A549 treated with CORT108297 at 1 μM for 4 hours (cell line): ENCODE data around the gene ABI3BP. TPM values are rescaled to one million over a fixed set of nuclear protein-coding genes. Genes with fewer than 3 reads are reported as not detected.

Experiments used
- total RNA-seq: library from RNA; stranded (reverse); fragments of 200-300 nt; extraction: Qiagen RNA extraction; gene quantifications from 5 replicates; pipeline ENCODE4 v1.2.3, GENCODE V29; 2022

Gene ABI3BP, protein sequence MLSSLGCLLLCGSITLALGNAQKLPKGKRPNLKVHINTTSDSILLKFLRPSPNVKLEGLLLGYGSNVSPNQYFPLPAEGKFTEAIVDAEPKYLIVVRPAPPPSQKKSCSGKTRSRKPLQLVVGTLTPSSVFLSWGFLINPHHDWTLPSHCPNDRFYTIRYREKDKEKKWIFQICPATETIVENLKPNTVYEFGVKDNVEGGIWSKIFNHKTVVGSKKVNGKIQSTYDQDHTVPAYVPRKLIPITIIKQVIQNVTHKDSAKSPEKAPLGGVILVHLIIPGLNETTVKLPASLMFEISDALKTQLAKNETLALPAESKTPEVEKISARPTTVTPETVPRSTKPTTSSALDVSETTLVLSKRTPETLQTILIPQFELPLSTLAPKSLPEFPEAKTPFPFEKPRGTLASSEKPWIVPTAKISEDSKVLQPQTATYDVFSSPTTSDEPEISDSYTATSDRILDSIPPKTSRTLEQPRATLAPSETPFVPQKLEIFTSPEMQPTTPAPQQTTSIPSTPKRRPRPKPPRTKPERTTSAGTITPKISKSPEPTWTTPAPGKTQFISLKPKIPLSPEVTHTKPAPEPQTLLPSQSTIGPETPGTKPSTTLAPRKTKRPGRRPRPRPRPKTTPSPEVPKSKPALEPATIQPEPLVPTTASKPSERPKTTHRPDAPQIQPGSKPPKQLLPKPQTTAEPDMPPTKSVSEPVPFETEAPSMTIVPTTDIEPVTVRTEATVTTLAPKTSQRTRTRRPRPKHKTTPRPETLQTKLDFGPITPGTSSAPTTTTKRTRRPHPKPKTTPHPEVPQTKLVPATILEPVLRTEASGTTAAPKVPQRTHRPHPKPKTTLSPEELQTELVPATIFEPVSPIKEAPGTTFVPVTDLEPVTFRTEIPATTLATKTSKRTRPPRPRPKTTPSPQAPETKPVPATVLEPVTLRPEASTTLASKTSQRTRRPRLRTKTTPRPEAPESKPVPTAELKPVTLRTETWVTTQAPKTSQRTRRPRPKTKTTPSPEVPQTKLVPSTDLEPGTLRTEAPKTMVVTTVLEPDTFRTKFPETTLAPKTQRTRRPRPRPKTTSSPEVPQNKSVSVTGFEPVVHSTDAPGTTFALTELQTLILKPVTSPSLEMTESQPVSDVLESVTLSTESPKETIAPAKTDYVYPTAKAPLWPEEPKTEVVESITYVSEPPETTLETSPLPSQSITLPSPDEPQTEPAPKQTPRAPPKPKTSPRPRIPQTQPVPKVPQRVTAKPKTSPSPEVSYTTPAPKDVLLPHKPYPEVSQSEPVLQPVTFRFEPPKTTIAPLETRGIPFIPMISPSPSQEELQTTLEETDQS (N-terminal part only)
- total RNA-seq = 0.90 to 2.0 TPM (median 1.3 TPM) in 5 replicates

DNA sequence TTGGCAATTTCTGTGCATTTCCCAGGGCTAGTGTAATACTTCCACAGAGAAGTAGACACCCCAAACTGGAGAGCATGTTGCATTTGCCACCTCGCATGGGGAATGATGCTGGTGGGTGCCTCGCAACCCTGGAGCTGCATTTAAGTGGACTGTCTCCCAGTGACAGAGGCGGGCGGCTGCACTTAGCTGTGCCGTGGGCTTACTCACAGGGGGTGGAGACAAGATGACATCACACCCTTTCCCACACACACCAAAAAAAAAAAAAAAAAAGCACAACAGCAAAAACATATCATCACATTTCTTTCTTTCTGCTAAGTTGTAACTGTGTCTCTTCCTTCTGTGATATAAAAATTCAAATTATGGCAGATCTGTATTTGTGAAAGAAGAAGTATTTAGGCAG lies at the start of gene ABI3BP:
ABI3BP (minus strand) TSS at position 113 of the 400 bp plus-strand sequence; CDS start at position 76, 37 bp downstream.

DNA sequence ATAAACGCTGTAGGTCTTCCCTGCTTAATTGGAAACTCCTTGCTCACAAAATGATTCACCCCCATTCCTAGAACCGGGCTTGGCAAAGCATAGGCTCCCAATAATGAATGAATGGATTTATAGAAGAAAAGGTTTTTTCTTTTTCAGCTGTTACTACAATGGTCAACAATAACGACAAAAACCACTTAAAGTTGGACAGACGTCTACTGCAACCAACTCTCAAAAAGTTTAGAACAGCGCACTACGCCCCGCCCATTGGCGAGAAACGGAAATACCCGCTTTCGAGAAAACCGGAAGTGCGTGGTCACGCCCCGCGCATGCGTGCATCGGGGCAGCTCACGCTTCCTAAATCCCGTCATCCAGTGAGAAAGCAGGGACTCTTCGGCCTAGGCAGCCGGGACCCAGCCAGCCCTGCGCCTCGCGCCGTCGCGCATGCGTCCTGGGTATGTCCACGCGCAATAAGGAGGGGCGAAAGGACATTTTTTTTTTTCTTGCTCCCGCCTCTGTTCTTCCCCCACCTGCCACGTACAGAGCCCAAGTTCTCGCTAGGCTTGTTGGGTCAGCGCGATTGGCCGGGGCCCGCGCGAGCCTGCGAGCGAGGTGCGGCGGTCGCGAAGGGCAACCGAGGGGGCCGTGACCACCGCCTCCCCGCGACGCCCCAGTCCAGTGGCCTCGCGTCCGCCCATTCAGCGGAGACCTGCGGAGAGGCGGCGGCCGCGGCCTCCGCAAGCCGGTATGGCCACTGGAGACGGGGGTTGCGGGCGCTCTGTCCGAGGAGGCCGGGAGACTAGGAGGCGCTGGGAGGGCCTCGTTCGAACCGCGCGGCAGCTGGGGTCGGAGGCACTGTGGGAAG lies 284.0 kb downstream of the ABI3BP start, which contains the start of gene TFG:
TFG (plus strand) TSS at position 506 of the 853 bp plus-strand sequence. CDS start 4,192 bp downstream, outside the sequence.

